Measurements from ENCODE around the gene KRT76. TPM values are rescaled to one million over a fixed set of nuclear protein-coding genes. Genes with fewer than 3 reads are reported as not detected.

The KRT76 gene
- total and polyA plus RNA-seq, 3 donors from 2014 or later: not detected

- Histone ChIP-seq H3K4me1 (no peaks in the 10 kb centered on the region), H3K27ac (no peak overlapping the region), H3K27me3 (no peaks in the 10 kb centered on the region), H3K9me3 (no peaks in the 10 kb centered on the region), H3K36me3 (ENCODE audit: low read depth, missing control alignments) (no peaks in the 10 kb centered on the region), H3K4me3 (no peak overlapping the region)
- no peak for DNase-seq
- intact Hi-C loops (cut with DNase I; ENCODE audit: low total_unique reads): no loop called here
- TF ChIP-seq POLR2A (IDR thresholded peaks at IDR 0.05): no peak
- TF ChIP-seq, protein P1, sequence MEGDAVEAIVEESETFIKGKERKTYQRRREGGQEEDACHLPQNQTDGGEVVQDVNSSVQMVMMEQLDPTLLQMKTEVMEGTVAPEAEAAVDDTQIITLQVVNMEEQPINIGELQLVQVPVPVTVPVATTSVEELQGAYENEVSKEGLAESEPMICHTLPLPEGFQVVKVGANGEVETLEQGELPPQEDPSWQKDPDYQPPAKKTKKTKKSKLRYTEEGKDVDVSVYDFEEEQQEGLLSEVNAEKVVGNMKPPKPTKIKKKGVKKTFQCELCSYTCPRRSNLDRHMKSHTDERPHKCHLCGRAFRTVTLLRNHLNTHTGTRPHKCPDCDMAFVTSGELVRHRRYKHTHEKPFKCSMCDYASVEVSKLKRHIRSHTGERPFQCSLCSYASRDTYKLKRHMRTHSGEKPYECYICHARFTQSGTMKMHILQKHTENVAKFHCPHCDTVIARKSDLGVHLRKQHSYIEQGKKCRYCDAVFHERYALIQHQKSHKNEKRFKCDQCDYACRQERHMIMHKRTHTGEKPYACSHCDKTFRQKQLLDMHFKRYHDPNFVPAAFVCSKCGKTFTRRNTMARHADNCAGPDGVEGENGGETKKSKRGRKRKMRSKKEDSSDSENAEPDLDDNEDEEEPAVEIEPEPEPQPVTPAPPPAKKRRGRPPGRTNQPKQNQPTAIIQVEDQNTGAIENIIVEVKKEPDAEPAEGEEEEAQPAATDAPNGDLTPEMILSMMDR (IDR thresholded peaks at IDR 0.05): no peak
Observed at GRCh38 chr12:52760623-52761022, 16.5 kb downstream of the KRT76 start.

- no peak overlapping the region for H3K4me3 ChIP-seq
- H3K36me3 ChIP-seq (ENCODE audit: low read depth, missing control alignments): no peaks in the 10 kb centered on the region
- H3K9me3 ChIP-seq: no peaks in the 10 kb centered on the region
- H3K27ac ChIP-seq: no peak overlapping the region
- TF ChIP-seq, protein P1 (IDR thresholded peaks at IDR 0.05): no peak
- no peak for TF ChIP-seq POLR2A (IDR thresholded peaks at IDR 0.05)
- WGBS, 2 donors: 20 to 35% methylated on average over 2 of the region's 2 CpGs
- no peaks in the 10 kb centered on the region for H3K27me3 ChIP-seq
- intact Hi-C loops (cut with DNase I; ENCODE audit: low total_unique reads): no loop called here
- no peak for DNase-seq
- no peaks in the 10 kb centered on the region for H3K4me1 ChIP-seq
Observed at GRCh38 chr12:52759695-52760094, 17.4 kb downstream of the KRT76 start.

- Histone ChIP-seq H3K27ac (no peak overlapping the region), H3K4me1 (no peaks in the 10 kb centered on the region), H3K27me3 (no peaks in the 10 kb centered on the region), H3K36me3 (ENCODE audit: low read depth, missing control alignments) (no peaks in the 10 kb centered on the region), H3K4me3 (no peak overlapping the region), H3K9me3 (no peaks in the 10 kb centered on the region)
- intact Hi-C loops (cut with DNase I; ENCODE audit: low total_unique reads): no loop called here
- no peak for DNase-seq
- WGBS, 2 donors: 29 to 42% methylated on average over 2 of the region's 2 CpGs
- TF ChIP-seq, protein P1 (IDR thresholded peaks at IDR 0.05): no peak
- no peak for TF ChIP-seq POLR2A (IDR thresholded peaks at IDR 0.05)
Observed at GRCh38 chr12:52759218-52759617, 17.9 kb downstream of the KRT76 start.

DNA sequence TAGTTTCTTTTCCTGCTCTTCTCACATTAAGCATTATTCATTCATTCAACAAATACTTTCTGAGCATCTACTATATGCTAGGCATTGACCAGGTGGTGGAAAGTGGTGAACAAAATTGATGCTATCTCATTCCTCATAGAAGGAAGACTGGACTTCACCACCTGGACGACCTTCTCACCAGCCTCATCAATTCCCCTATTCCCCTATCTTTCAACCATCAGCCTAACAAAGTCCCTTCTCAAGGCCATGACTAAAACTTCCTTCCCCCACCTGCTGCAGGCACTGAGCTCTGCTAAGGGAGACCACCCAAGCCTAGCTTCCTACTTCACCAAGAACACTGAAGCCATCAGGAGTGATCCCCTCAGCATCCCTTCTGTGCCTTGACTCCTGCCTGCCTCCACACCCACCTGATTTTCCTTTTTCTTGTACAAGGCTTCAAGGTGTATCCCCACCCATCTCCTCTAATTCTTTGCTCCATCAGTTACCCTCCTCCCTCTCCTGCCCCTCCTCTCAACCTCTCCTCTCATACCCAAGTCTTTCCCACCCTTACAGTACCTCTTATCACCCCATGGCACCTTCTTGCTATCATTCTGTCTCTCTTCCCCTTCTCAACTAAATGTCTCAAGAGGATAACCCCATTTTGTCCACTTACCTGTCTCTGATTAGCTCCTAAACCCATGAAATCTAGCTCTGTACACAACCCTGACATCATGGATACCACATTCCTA, 19.5 kb downstream of the KRT76 start:
- intact Hi-C loops (cut with DNase I; ENCODE audit: low total_unique reads): no loop called here
- WGBS, 2 donors: 42 to 64% methylated on average over 1 of the region's 1 CpG
- Histone ChIP-seq H3K9me3 (no peaks in the 10 kb centered on the region), H3K27me3 (no peaks in the 10 kb centered on the region), H3K27ac (no peak overlapping the region), H3K36me3 (ENCODE audit: low read depth, missing control alignments) (no peaks in the 10 kb centered on the region), H3K4me1 (no peaks in the 10 kb centered on the region), H3K4me3 (no peak overlapping the region)
- TF ChIP-seq, protein P1 (IDR thresholded peaks at IDR 0.05): no peak
- no peak for TF ChIP-seq POLR2A (IDR thresholded peaks at IDR 0.05)
- DNase-seq: no peak

All from testis (tissue), 3 donors.